Stomach (tissue), 9 donors: Measurements from ENCODE around the gene INTS6L. TPM values are rescaled to one million over a fixed set of nuclear protein-coding genes. Genes with fewer than 3 reads are reported as not detected.

Experiments
- DNase-seq, 2 donors: peaks; one replicate each; pipeline versions ENCODE4 v3.0.0 to v3.0.0-alpha.2; 2013 to 2019
- H3K27ac ChIP-seq, 5 donors: fragments of 200-600 bp in 4 of 5; sonication (generic) in 4 of 5; one replicate each; pipeline ENCODE4 v1.5.1; 2013 to 2019; ENCODE audit warnings: mild to moderate bottlenecking in 1 of 5, moderate library complexity in 1 of 5
- H3K27me3 ChIP-seq, 3 donors: fragments of 200-600 bp; sonication (generic); one replicate each; pipeline ENCODE4 v1.5.1; 2017 to 2019; ENCODE audit warnings: mixed run types in 1 of 3
- H3K36me3 ChIP-seq, 4 donors: fragments of 200-600 bp; sonication (generic); 1 replicate in 3 of 4; 2 replicates in 1 of 4; pipeline ENCODE4 v1.5.1; 2016 to 2019
- H3K4me1 ChIP-seq, 4 donors: fragments of 200-600 bp; sonication (generic); one replicate each; pipeline ENCODE4 v1.5.1; 2016 to 2019
- H3K4me3 ChIP-seq, 4 donors: fragments of 200-600 bp; sonication (generic) in 3 of 4; one replicate each; pipeline ENCODE4 v1.5.1; 2016 to 2019; ENCODE audit warnings: mild to moderate bottlenecking in 1 of 4
- H3K9me3 ChIP-seq, 4 donors: fragments of 200-600 bp; sonication (generic); one replicate each; pipeline ENCODE4 v1.5.1; 2016 to 2019
- EP300 ChIP-seq: sonication (generic); formaldehyde crosslinking; IDR thresholded peaks from one replicate; pipeline ENCODE4 v1.6.1; 2017; ENCODE audit warnings: antibody characterized with exemption
- POLR2A ChIP-seq, 4 donors: fragments of 450-650 bp; IDR thresholded peaks; one replicate each; pipeline ENCODE4 v1.6.1; 2016; ENCODE audit warnings: antibody characterized with exemption in 4 of 4, control low read depth in 2 of 4, mild to moderate bottlenecking in 1 of 4, moderate library complexity in 1 of 4
- POLR2AphosphoS5 ChIP-seq, 3 donors: sonication (generic); formaldehyde crosslinking; IDR thresholded peaks; one replicate each; pipeline ENCODE4 v1.6.1; 2016; ENCODE audit warnings: antibody characterized with exemption in 3 of 3
- WGBS, 5 donors: extraction: QIAGEN DNeasy Blood & Tissue Kit in 3 of 5; methylation state at CpG; one replicate each; pipeline versions ENCODE4 v1.1.5 to v1.1.7; 2013 to 2018; 5-methylcytosine and 5-hydroxymethylcytosine counted together
- intact Hi-C: fragments of 100-400 bp; cut with DNase I; formaldehyde crosslinking; loops from one replicate; pipeline ENCODE4 v1.15.1; 2023; ENCODE audit warnings: low total_unique reads
- polyA plus RNA-seq, 3 donors: library from polyadenylated mRNA; stranded (reverse); fragments of 200-250 nt; gene quantifications; one replicate each; pipeline ENCODE4 v1.2.3, GENCODE V29; 2013
- total RNA-seq, 5 donors: library from RNA; depleted of rRNA; stranded (reverse); fragments of >200 nt; gene quantifications; one replicate each; pipeline versions ENCODE4 v1.1.0 to v1.2.3, GENCODE V29; 2014 to 2016
- TF ChIP-seq, protein P1 (sequence below), 7 experiments: fragments of 450-650 bp in 4 of 7; fragments of 200-600 bp in 3 of 7; sonication (generic) in 3 of 7; IDR thresholded peaks; one replicate each; pipeline ENCODE4 v1.5.1; 2016 to 2019; ENCODE audit warnings: antibody characterized with exemption in 7 of 7, control low read depth in 2 of 7, mild to moderate bottlenecking in 1 of 7
- donor health status: healthy with polysubstance abuse.
- donor health status: Bipolar disorder and iron deficiency.
- donor health status: healthy.

INTS6L gene
- total and polyA plus RNA-seq, 8 donors, result 1.4 to 41.7 (median 11.2) TPM

DNA sequence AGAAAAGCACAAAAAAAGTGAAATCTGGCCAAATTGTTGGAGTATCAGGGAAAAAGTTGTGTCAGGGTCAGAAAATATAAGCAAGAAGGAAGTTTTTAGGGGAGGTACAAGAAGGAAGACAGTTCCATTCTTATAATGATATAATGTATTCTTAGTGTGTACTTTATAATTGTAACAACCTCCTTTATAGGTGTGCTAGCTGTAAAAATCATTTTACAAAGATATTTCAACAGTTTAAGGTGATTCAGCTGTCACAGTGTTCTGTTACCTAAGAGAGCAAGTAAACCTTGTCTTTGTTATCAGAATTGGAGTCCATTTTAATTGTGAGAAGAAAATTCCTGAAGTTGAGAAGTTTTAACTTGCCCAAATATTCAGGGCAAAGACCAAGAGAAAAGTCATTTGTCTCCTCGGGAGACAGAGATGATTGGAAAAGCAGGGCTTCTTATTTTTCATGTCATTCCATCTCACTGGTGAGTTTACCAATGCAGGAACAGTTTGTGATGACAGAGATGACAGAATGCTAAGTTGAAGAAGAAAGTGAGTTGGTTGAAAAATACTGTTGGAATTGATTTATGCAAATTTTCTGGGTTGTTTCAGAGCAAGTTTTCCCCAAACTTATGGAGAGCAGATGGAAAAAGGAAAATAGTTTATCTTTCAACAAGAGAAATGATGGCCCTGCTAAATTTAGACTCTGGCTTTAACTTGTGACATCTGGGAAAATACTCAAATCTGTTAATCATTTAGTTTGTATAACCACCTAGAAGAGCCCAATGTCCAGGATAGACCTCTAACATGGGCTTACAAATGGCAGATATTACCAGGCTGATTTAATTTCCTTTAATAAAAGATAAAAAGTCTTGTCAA, 14.8 kb downstream of the INTS6L start:
- no peak overlapping the region for H3K4me3 ChIP-seq
- no peak for TF ChIP-seq POLR2A (IDR thresholded peaks at IDR 0.05)
- TF ChIP-seq, protein P1, sequence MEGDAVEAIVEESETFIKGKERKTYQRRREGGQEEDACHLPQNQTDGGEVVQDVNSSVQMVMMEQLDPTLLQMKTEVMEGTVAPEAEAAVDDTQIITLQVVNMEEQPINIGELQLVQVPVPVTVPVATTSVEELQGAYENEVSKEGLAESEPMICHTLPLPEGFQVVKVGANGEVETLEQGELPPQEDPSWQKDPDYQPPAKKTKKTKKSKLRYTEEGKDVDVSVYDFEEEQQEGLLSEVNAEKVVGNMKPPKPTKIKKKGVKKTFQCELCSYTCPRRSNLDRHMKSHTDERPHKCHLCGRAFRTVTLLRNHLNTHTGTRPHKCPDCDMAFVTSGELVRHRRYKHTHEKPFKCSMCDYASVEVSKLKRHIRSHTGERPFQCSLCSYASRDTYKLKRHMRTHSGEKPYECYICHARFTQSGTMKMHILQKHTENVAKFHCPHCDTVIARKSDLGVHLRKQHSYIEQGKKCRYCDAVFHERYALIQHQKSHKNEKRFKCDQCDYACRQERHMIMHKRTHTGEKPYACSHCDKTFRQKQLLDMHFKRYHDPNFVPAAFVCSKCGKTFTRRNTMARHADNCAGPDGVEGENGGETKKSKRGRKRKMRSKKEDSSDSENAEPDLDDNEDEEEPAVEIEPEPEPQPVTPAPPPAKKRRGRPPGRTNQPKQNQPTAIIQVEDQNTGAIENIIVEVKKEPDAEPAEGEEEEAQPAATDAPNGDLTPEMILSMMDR (IDR thresholded peaks at IDR 0.05), result no peak
- TF ChIP-seq EP300, result no peak
- no peak for TF ChIP-seq POLR2AphosphoS5 (IDR thresholded peaks at IDR 0.05)
- H3K36me3 ChIP-seq, result no peaks in the 10 kb centered on the region
- no peaks in the 10 kb centered on the region for H3K9me3 ChIP-seq
- intact Hi-C loops, result no loop called here
- WGBS, 5 donors, result 46 to 66% (median 53%) methylated on average over 1 of the region's 1 CpG
- H3K4me1 ChIP-seq, result peaks cover 0 to 4% (median 0%) of the 10 kb centered on the region in 4 donors
- no peaks in the 10 kb centered on the region for H3K27me3 ChIP-seq
- no peak for DNase-seq
- H3K27ac ChIP-seq, result no peak overlapping the region

DNA sequence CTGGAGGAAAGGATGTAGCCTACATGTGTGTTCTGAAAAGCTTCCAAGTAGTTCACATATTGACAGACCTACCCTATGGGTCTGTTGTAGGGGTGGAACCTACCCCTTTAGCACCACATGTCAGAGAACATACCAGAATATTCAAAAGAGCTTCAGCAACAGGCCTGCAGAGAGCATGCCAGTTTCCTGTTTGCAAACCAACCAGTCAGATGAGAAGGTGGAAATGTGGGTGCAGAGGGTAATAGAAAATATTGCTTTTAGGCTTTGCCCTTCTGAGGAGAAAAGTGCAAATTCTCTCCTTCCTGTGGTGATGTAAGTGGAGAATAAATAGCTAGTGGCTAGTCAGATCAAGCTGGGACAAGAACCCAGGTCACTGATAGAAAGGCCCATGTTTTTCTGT, 16.4 kb downstream of the INTS6L start:
- Histone ChIP-seq H3K4me3 (no peak overlapping the region), H3K36me3 (no peaks in the 10 kb centered on the region), H3K9me3 (no peaks in the 10 kb centered on the region), H3K27ac (no peak overlapping the region), H3K4me1 (peaks cover 0 to 4% (median 0%) of the 10 kb centered on the region in 4 donors), H3K27me3 (no peaks in the 10 kb centered on the region)
- DNase-seq, result no peak
- TF ChIP-seq POLR2A (IDR thresholded peaks at IDR 0.05) (no peak), POLR2AphosphoS5 (IDR thresholded peaks at IDR 0.05) (no peak), EP300 (no peak)
- TF ChIP-seq, protein P1 (IDR thresholded peaks at IDR 0.05), result no peak
- intact Hi-C loops, result no loop called here

DNA sequence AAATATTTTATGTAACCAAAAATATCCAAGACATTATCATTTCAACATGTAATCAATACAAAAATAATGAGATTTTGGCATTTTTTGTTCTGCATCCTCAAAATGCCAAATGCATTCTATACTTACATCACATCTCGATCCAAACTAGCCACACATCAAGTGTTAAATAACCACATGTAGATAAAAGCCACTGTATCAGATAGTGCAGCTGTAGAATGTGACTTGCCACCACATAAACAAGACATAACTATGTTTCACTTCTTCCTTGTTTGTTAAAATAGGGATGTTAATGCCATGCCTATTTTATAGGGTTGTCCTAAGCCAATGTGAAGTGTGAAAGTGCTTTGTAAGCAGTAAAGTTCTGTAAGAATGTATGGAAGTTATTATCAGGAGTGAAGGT, 20.9 kb downstream of the INTS6L start:
- intact Hi-C loops, result no loop called here
- TF ChIP-seq, protein P1 (IDR thresholded peaks at IDR 0.05), result no peak
- TF ChIP-seq POLR2A (IDR thresholded peaks at IDR 0.05) (no peak), EP300 (no peak), POLR2AphosphoS5 (IDR thresholded peaks at IDR 0.05) (no peak)

DNA sequence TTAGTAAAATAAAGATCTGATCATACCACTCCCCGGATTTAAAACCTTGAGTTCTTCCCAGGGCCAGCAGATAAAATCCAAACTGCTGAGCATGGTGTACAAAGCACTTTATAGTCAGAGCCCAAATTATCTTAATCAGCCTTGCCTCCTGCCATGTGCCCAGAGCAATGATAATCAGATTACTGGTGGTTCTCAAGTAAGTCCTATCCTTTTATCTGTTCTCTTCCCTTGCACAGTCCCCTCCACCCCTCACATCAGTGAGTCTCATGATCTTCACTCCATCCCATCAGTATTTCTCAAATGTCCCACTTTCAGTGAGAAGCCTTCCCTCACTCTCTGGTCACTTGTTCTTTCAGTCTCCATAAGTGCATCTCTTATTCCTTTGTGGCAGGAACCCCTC, 22.7 kb downstream of the INTS6L start:
- H3K27me3 ChIP-seq, result no peaks in the 10 kb centered on the region
- H3K4me3 ChIP-seq, result no peak overlapping the region
- peaks cover 0 to 7% (median 0%) of the 10 kb centered on the region in 4 donors for H3K4me1 ChIP-seq
- H3K27ac ChIP-seq, result no peak overlapping the region
- DNase-seq, result no peak
- no peaks in the 10 kb centered on the region for H3K36me3 ChIP-seq
- TF ChIP-seq POLR2AphosphoS5 (IDR thresholded peaks at IDR 0.05) (no peak), POLR2A (IDR thresholded peaks at IDR 0.05) (no peak), EP300 (no peak)
- TF ChIP-seq, protein P1 (IDR thresholded peaks at IDR 0.05), result no peak
- no peaks in the 10 kb centered on the region for H3K9me3 ChIP-seq
- WGBS, 5 donors, result 56 to 94% (median 73%) methylated on average over 1 of the region's 1 CpG
- intact Hi-C loops, result no loop called here

More for the DNA sequence above, 20.9 kb downstream of the INTS6L start:
- Histone ChIP-seq H3K27ac (no peak overlapping the region), H3K36me3 (no peaks in the 10 kb centered on the region), H3K27me3 (no peaks in the 10 kb centered on the region), H3K4me1 (peaks cover 0 to 7% (median 0%) of the 10 kb centered on the region in 4 donors), H3K4me3 (no peak overlapping the region), H3K9me3 (no peaks in the 10 kb centered on the region)
- WGBS, 5 donors, result 59 to 96% (median 65%) methylated on average over 1 of the region's 1 CpG
- no peak for DNase-seq
